HEK293 (cell line): ENCODE measurements around the gene CKAP4.

Experiments
- ZNF239 ChIP-seq: fragments of 450-650 bp; formaldehyde crosslinking; IDR thresholded peaks from 2 replicates; pipeline ENCODE4 v1.5.1; 2016; ENCODE audit warnings: missing biosample characterization, missing genetic modification characterization
- ZNF324 ChIP-seq: fragments of 450-650 bp; formaldehyde crosslinking; IDR thresholded peaks from 2 replicates; pipeline ENCODE4 v1.5.1; 2016; ENCODE audit warnings: missing biosample characterization, missing genetic modification characterization
- TF ChIP-seq, protein P1 (sequence below): fragments of 450-650 bp; formaldehyde crosslinking; IDR thresholded peaks from 2 replicates; pipeline ENCODE4 v1.5.1; 2016; ENCODE audit warnings: missing biosample characterization, missing genetic modification characterization
- TF ChIP-seq, protein P2 (sequence below): fragments of 450-650 bp; formaldehyde crosslinking; IDR thresholded peaks from 2 replicates; pipeline ENCODE4 v1.5.1; 2016; ENCODE audit warnings: missing biosample characterization, missing genetic modification characterization, borderline replicate concordance
- TF ChIP-seq, protein P3 (sequence below): fragments of 450-650 bp; formaldehyde crosslinking; IDR thresholded peaks from 2 replicates; pipeline ENCODE4 v1.5.1; 2016; ENCODE audit warnings: missing biosample characterization, missing genetic modification characterization

DNA sequence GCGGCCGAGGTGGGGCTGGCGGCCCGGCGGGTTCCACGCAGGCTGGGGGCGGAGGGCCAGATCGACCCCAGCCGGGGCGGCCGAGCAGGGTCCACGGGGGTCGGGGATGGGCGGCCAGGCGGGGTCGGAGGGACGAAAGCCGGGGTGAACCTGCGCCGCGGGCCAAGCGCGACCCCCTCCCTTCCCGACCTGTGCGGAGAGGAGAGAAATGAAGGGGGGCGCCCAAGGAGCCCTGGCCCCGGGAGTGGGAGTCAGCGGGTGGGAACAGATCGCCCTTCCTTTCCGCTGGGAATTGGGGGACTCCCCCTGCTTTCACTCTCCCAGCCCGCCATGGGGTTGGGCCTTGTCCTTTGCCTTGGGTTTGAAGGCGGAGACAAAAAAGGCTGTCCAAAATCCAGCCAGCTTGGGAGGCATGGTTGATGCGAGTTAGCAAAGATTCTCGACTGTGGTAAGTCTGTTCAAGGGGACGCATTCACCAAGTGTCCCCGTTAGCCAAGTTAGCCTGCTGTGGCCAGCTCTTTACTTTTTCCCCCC lies 559 bp upstream of the CKAP4 start:
- TF ChIP-seq, protein P1, sequence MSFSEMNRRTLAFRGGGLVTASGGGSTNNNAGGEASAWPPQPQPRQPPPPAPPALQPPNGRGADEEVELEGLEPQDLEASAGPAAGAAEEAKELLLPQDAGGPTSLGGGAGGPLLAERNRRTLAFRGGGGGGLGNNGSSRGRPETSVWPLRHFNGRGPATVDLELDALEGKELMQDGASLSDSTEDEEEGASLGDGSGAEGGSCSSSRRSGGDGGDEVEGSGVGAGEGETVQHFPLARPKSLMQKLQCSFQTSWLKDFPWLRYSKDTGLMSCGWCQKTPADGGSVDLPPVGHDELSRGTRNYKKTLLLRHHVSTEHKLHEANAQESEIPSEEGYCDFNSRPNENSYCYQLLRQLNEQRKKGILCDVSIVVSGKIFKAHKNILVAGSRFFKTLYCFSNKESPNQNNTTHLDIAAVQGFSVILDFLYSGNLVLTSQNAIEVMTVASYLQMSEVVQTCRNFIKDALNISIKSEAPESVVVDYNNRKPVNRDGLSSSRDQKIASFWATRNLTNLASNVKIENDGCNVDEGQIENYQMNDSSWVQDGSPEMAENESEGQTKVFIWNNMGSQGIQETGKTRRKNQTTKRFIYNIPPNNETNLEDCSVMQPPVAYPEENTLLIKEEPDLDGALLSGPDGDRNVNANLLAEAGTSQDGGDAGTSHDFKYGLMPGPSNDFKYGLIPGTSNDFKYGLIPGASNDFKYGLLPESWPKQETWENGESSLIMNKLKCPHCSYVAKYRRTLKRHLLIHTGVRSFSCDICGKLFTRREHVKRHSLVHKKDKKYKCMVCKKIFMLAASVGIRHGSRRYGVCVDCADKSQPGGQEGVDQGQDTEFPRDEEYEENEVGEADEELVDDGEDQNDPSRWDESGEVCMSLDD (tag by site-specific recombination): no peak
- TF ChIP-seq, protein P2, sequence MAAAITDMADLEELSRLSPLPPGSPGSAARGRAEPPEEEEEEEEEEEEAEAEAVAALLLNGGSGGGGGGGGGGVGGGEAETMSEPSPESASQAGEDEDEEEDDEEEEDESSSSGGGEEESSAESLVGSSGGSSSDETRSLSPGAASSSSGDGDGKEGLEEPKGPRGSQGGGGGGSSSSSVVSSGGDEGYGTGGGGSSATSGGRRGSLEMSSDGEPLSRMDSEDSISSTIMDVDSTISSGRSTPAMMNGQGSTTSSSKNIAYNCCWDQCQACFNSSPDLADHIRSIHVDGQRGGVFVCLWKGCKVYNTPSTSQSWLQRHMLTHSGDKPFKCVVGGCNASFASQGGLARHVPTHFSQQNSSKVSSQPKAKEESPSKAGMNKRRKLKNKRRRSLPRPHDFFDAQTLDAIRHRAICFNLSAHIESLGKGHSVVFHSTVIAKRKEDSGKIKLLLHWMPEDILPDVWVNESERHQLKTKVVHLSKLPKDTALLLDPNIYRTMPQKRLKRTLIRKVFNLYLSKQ (tag by site-specific recombination): no peak
- no peak for TF ChIP-seq ZNF324 (tag by site-specific recombination)
- TF ChIP-seq, protein P3, sequence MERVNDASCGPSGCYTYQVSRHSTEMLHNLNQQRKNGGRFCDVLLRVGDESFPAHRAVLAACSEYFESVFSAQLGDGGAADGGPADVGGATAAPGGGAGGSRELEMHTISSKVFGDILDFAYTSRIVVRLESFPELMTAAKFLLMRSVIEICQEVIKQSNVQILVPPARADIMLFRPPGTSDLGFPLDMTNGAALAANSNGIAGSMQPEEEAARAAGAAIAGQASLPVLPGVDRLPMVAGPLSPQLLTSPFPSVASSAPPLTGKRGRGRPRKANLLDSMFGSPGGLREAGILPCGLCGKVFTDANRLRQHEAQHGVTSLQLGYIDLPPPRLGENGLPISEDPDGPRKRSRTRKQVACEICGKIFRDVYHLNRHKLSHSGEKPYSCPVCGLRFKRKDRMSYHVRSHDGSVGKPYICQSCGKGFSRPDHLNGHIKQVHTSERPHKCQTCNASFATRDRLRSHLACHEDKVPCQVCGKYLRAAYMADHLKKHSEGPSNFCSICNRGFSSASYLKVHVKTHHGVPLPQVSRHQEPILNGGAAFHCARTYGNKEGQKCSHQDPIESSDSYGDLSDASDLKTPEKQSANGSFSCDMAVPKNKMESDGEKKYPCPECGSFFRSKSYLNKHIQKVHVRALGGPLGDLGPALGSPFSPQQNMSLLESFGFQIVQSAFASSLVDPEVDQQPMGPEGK: peak; percentile 66
- no peak for TF ChIP-seq ZNF239 (tag by site-specific recombination)
